H9 (cell line): ENCODE measurements around the gene WDR91. TPM values are rescaled to one million over a fixed set of nuclear protein-coding genes. Genes with fewer than 3 reads are reported as not detected.

Experiments used
- DNase-seq: peaks from one replicate; pipeline ENCODE4 v3.0.0-alpha.2; 2017
- H2AFZ ChIP-seq: one replicate; pipeline ENCODE4 v1.6.1; 2013; ENCODE audit warnings: mild to moderate bottlenecking, low read length, control low read depth, moderate library complexity
- H2AK5ac ChIP-seq: 2 replicates; pipeline ENCODE4 v1.6.1; 2013; ENCODE audit warnings: low read length, control low read depth, mixed read lengths; ENCODE audit not compliant: insufficient read length
- H2BK120ac ChIP-seq: one replicate; pipeline ENCODE4 v1.6.1; 2013; ENCODE audit warnings: low read depth, mild to moderate bottlenecking, low read length, control low read depth, inconsistent platforms; ENCODE audit not compliant: poor library complexity, severe bottlenecking
- H2BK12ac ChIP-seq: 2 replicates; pipeline ENCODE4 v1.6.1; 2013; ENCODE audit warnings: low read length, control low read depth, mixed read lengths, low read depth; ENCODE audit not compliant: insufficient read length
- H2BK15ac ChIP-seq: 2 replicates; pipeline ENCODE4 v1.6.1; 2013; ENCODE audit warnings: low read depth, low read length, control low read depth
- H2BK20ac ChIP-seq: one replicate; pipeline ENCODE4 v1.6.1; 2013; ENCODE audit warnings: low read depth, mild to moderate bottlenecking, low read length, control low read depth, inconsistent platforms; ENCODE audit not compliant: poor library complexity, severe bottlenecking
- H2BK5ac ChIP-seq: 2 replicates; pipeline ENCODE4 v1.6.1; 2013; ENCODE audit warnings: low read length, control low read depth, mixed read lengths; ENCODE audit not compliant: insufficient read length
- H3K14ac ChIP-seq: 2 replicates; pipeline ENCODE4 v1.6.1; 2013; ENCODE audit warnings: low read length, control low read depth; ENCODE audit not compliant: insufficient read depth
- H3K18ac ChIP-seq: 2 replicates; pipeline ENCODE4 v1.6.1; 2013; ENCODE audit warnings: low read depth, mild to moderate bottlenecking, mixed read lengths, low read length, control low read depth; ENCODE audit not compliant: insufficient read length
- H3K23ac ChIP-seq: 2 replicates; pipeline ENCODE4 v1.6.1; 2013; ENCODE audit warnings: low read length, control low read depth, mixed read lengths, low read depth; ENCODE audit not compliant: insufficient read length
- H3K23me2 ChIP-seq: 2 replicates; pipeline ENCODE4 v1.6.1; 2013; ENCODE audit warnings: low read depth, mild to moderate bottlenecking, mixed read lengths, low read length, control low read depth; ENCODE audit not compliant: insufficient read length, poor library complexity, severe bottlenecking
- H3K27ac ChIP-seq: 2 replicates; pipeline ENCODE4 v1.5.1; 2013; ENCODE audit warnings: low read length, control low read depth, mixed read lengths, low read depth; ENCODE audit not compliant: insufficient read length
- H3K27me3 ChIP-seq: 2 replicates; pipeline ENCODE4 v1.6.1; 2013; ENCODE audit warnings: low read length, control low read depth, inconsistent platforms; ENCODE audit not compliant: insufficient read depth
- H3K4ac ChIP-seq: 2 replicates; pipeline ENCODE4 v1.6.1; 2013; ENCODE audit warnings: low read depth, mild to moderate bottlenecking, control low read depth, inconsistent platforms, low read length, moderate library complexity
- H3K4me1 ChIP-seq: 2 replicates; pipeline ENCODE4 v1.6.1; 2013; ENCODE audit warnings: low read length, control low read depth, inconsistent platforms; ENCODE audit not compliant: insufficient read depth
- H3K4me2 ChIP-seq: 2 replicates; pipeline ENCODE4 v1.6.1; 2013; ENCODE audit warnings: low read length, control low read depth, mixed read lengths; ENCODE audit not compliant: insufficient read length, insufficient read depth
- H3K56ac ChIP-seq: 2 replicates; pipeline ENCODE4 v1.6.1; 2013; ENCODE audit warnings: low read depth, mild to moderate bottlenecking, mixed read lengths, low read length, control low read depth; ENCODE audit not compliant: insufficient read length
- H3K79me1 ChIP-seq: 2 replicates; pipeline ENCODE4 v1.6.1; 2013; ENCODE audit warnings: low read depth, mild to moderate bottlenecking, moderate library complexity, low read length, control low read depth, inconsistent platforms; ENCODE audit not compliant: insufficient read depth, poor library complexity, severe bottlenecking
- H3K79me2 ChIP-seq: 2 replicates; pipeline ENCODE4 v1.6.1; 2013; ENCODE audit warnings: low read length, control low read depth, inconsistent platforms; ENCODE audit not compliant: insufficient read depth
- H3K9ac ChIP-seq: 2 replicates; pipeline ENCODE4 v1.6.1; 2013; ENCODE audit warnings: low read length, control low read depth, mixed read lengths; ENCODE audit not compliant: insufficient read length; ENCODE audit errors: extremely low read depth
- H3K9me3 ChIP-seq: one replicate; pipeline ENCODE4 v1.6.1; 2013; ENCODE audit warnings: low read depth, low read length, inconsistent platforms; ENCODE audit not compliant: control insufficient read depth
- H3T11ph ChIP-seq: one replicate; pipeline ENCODE4 v1.6.1; 2013; ENCODE audit warnings: mild to moderate bottlenecking, low read length, control low read depth, inconsistent platforms
- H4K20me1 ChIP-seq: one replicate; pipeline ENCODE4 v1.6.1; 2013; ENCODE audit not compliant: control insufficient read depth, insufficient read length, insufficient read depth
- H4K5ac ChIP-seq: 2 replicates; pipeline ENCODE4 v1.6.1; 2013; ENCODE audit warnings: low read depth, mild to moderate bottlenecking, mixed read lengths, low read length, control low read depth; ENCODE audit not compliant: insufficient read length
- H4K8ac ChIP-seq: replicated peaks from 2 replicates; pipeline ENCODE4 v1.6.1; 2013; ENCODE audit warnings: low read length, control low read depth, mixed read lengths, low read depth; ENCODE audit not compliant: insufficient read length
- H4K91ac ChIP-seq: 2 replicates; pipeline ENCODE4 v1.6.1; 2013; ENCODE audit warnings: low read depth, mild to moderate bottlenecking, moderate library complexity, mixed read lengths, low read length, control low read depth; ENCODE audit not compliant: insufficient read length
- H3K27ac Mint-ChIP-seq, 3 experiments: 2 replicates in 2 of 3; 3 replicates in 1 of 3; pipeline ENCODE4 v1.8.0; 2020 to 2021; ENCODE audit warnings: mixed read lengths in 3 of 3, mild to moderate bottlenecking in 1 of 3, moderate library complexity in 1 of 3
- H3K27me3 Mint-ChIP-seq: 2 replicates; pipeline ENCODE4 v1.8.0; 2021; ENCODE audit warnings: low read depth, mild to moderate bottlenecking, moderate library complexity, mixed read lengths
- H3K36me3 Mint-ChIP-seq, 3 experiments: 2 replicates in 2 of 3; 3 replicates in 1 of 3; pipeline ENCODE4 v1.8.0; 2020 to 2021; ENCODE audit warnings: low read depth in 3 of 3, mixed read lengths in 3 of 3; ENCODE audit not compliant: insufficient read depth in 1 of 3
- H3K4me1 Mint-ChIP-seq, 2 experiments: 2 replicates each; pipeline ENCODE4 v1.8.0; 2020; ENCODE audit warnings: mixed read lengths in 2 of 2
- H3K4me3 Mint-ChIP-seq, 2 experiments: 2 replicates in 1 of 2; 3 replicates in 1 of 2; pipeline ENCODE4 v1.8.0; 2020 to 2021; ENCODE audit warnings: mild to moderate bottlenecking in 2 of 2, mixed read lengths in 2 of 2, moderate library complexity in 1 of 2
- H3K9me3 Mint-ChIP-seq, 2 experiments: 2 replicates in 1 of 2; 3 replicates in 1 of 2; pipeline ENCODE4 v1.8.0; 2020; ENCODE audit warnings: mild to moderate bottlenecking in 2 of 2, mixed read lengths in 2 of 2, moderate library complexity in 1 of 2
- WGBS: extraction: QIAGEN DNeasy Blood & Tissue Kit; methylation state at CpG from one replicate; pipeline ENCODE4 v1.1.7; 2013; ENCODE audit warnings: missing lambda C conversion rate, low lambda C conversion rate, mixed read lengths; ENCODE audit not compliant: insufficient read length; ENCODE audit errors: extremely low coverage; 5-methylcytosine and 5-hydroxymethylcytosine counted together
- total RNA-seq: library from RNA; stranded (reverse); gene quantifications from 2 replicates; pipeline ENCODE4 v1.2.1, GENCODE V29; 2021
- TF ChIP-seq, protein P1 (sequence below): fragments of 200-600 bp; sonication (generic); conservative IDR thresholded peaks from 3 replicates; pipeline ENCODE4 v1.8.0; 2021; ENCODE audit warnings: antibody characterized with exemption, mild to moderate bottlenecking

WDR91 gene
- total RNA-seq, 1 experiment from 2014 or later = 9.4 TPM

DNA sequence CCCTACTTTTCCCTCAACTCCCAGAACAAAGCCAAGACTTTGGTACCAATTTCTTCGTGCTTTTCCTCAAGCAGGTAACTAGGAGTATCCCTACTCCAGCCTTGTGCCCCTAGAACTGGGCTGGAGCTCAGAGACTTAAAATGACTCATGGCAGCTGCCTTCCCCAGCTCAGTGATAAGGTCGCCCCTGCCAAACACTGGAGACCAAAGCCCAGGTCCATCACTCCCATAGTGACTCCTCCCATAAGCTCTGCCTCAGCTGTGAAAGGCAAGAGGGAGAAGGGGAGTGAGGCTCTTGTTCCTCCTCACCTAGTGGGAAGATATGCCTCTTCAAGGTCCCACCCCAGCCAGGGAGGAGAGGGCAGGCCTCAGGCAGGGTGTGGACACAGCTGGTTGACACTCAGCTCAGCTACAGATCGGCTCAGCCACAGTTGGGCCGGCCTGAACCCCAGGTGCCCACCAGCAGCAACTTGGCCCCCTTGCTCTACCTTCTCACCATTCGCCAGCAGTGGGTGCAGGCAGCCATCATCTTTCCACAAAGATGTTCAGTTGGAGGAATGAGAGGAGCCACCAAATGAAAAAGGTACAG is 27.0 kb downstream of the WDR91 start:
- peaks cover 28 to 84% (median 68%) of the 10 kb centered on the region in 3 experiments for H3K36me3 Mint-ChIP-seq
- Histone ChIP-seq H4K8ac (no peak overlapping the region), H3K23ac (no peak overlapping the region), H2AFZ (no peak overlapping the region), H3K23me2 (no peaks in the 10 kb centered on the region), H3K4me1 (no peaks in the 10 kb centered on the region), H3K27ac (no peak overlapping the region), H3T11ph (no peak overlapping the region), H2BK12ac (no peak overlapping the region), H3K9ac (no peak overlapping the region), H3K79me1 (no peaks in the 10 kb centered on the region), H3K79me2 (no peaks in the 10 kb centered on the region), H2BK20ac (no peak overlapping the region), H4K20me1 (no peaks in the 10 kb centered on the region), H4K5ac (no peak overlapping the region), H2BK120ac (no peak overlapping the region), H3K27me3 (no peaks in the 10 kb centered on the region), H3K18ac (no peak overlapping the region), H4K91ac (no peak overlapping the region), H3K4ac (no peak overlapping the region), H2BK5ac (no peak overlapping the region), H2BK15ac (no peak overlapping the region), H2AK5ac (no peak overlapping the region), H3K4me2 (no peak overlapping the region), H3K14ac (no peak overlapping the region), H3K56ac (no peak overlapping the region), H3K9me3 (peaks cover 25% of the 10 kb centered on the region)
- no peak overlapping the region for H3K4me3 Mint-ChIP-seq
- DNase-seq = no peak
- no peaks in the 10 kb centered on the region for H3K27me3 Mint-ChIP-seq
- no CpG with 5 or more reads among the region's 5 CpGs for WGBS
- no peak overlapping the region; a peak in 1 of 7 replicates for H3K27ac Mint-ChIP-seq
- TF ChIP-seq, protein P1, sequence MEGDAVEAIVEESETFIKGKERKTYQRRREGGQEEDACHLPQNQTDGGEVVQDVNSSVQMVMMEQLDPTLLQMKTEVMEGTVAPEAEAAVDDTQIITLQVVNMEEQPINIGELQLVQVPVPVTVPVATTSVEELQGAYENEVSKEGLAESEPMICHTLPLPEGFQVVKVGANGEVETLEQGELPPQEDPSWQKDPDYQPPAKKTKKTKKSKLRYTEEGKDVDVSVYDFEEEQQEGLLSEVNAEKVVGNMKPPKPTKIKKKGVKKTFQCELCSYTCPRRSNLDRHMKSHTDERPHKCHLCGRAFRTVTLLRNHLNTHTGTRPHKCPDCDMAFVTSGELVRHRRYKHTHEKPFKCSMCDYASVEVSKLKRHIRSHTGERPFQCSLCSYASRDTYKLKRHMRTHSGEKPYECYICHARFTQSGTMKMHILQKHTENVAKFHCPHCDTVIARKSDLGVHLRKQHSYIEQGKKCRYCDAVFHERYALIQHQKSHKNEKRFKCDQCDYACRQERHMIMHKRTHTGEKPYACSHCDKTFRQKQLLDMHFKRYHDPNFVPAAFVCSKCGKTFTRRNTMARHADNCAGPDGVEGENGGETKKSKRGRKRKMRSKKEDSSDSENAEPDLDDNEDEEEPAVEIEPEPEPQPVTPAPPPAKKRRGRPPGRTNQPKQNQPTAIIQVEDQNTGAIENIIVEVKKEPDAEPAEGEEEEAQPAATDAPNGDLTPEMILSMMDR = no peak
- H3K9me3 Mint-ChIP-seq = peaks cover 29 to 30% of the 10 kb centered on the region in 2 experiments
- no peaks in the 10 kb centered on the region for H3K4me1 Mint-ChIP-seq
